ENCODE results near the gene PIEZO2.
"Not testable (repeated sequence)": the region's sequence is repeated elsewhere in the genome, so short reads cannot be mapped to it uniquely, and the experiment has no call there.

The PIEZO2 gene

DNA sequence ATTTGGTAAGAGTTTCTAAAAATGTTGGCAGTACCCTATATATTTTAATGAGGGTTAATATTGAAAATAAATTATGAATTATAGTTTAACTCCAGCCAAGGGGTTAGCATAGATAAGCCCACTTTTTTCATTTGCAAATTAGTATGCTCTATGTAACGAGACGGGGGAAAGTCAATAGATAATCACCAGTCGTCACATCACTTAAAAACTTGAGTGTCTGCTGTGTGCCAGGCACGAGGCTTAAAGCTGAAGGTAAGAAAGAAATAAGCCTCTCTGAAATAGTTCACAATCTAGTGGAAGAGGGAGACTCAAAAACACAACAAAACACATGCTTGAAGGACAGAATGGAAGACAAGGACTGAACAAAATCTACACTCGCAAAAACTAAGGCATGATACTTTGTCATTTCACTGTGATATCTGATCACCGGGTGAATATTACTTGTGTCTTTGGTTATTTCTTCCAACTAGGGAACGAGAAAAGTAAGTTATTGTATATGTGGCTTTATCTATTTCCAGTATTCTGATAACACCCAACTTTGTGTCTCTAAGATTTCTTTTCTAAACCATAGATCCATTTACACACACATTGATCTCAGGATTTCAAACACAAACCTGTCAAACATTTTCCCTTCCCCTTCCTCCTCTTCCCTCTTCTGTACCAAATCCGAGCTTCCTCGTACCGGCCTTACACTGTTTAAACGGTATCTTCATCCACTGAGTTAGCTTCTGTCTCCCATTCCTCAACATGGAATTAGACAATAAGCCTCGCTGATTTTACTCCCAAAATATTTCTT is 199.1 kb downstream of the PIEZO2 start:
- no peak for DNase-seq
- no peak overlapping the region for H3K27ac Mint-ChIP-seq
- peaks cover 11% of the 10 kb centered on the region for H3K9me3 Mint-ChIP-seq
- no peaks in the 10 kb centered on the region for H3K36me3 Mint-ChIP-seq
- no peaks in the 10 kb centered on the region for H3K27me3 Mint-ChIP-seq
- H3K4me1 Mint-ChIP-seq, result no peaks in the 10 kb centered on the region
- H3K4me3 Mint-ChIP-seq, result no peak overlapping the region
- CTCF ChIA-PET, result no interaction called here

- Mint-ChIP-seq H3K27ac (no peak overlapping the region), H3K36me3 (no peaks in the 10 kb centered on the region), H3K9me3 (peaks cover 14% of the 10 kb centered on the region), H3K4me3 (no peak overlapping the region), H3K27me3 (no peaks in the 10 kb centered on the region), H3K4me1 (no peaks in the 10 kb centered on the region)
- CTCF ChIA-PET, result no interaction called here
- DNase-seq, result no peak
These were observed 199.7 kb downstream of the PIEZO2 start for GRCh38 chr18:10949655-10950054.

DNA sequence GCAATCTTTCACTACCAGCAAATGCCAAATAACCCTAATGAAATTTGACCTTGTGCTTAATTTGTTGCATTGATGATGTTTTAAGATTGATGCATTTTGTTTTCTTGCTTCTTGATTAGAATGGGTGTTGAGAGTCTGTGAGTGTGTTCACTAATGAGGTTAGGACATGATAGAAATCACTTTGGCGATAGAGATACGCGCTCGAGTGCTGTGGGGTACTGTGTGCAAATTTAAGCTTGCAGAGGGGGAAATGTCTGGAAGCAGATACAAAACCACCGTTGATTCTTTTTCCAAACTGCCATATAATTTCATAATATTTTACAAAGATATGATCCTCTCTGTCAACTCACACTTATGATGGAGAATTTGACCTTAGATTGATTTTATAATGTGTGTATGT is 200.9 kb downstream of the PIEZO2 start:
- peaks cover 18% of the 10 kb centered on the region for H3K9me3 Mint-ChIP-seq
- no peak overlapping the region for H3K4me3 Mint-ChIP-seq
- no peak for DNase-seq
- no peaks in the 10 kb centered on the region for H3K36me3 Mint-ChIP-seq
- no peak overlapping the region for H3K27ac Mint-ChIP-seq
- H3K4me1 Mint-ChIP-seq, result no peaks in the 10 kb centered on the region
- H3K27me3 Mint-ChIP-seq, result no peaks in the 10 kb centered on the region
- CTCF ChIA-PET, result no interaction called here

DNA sequence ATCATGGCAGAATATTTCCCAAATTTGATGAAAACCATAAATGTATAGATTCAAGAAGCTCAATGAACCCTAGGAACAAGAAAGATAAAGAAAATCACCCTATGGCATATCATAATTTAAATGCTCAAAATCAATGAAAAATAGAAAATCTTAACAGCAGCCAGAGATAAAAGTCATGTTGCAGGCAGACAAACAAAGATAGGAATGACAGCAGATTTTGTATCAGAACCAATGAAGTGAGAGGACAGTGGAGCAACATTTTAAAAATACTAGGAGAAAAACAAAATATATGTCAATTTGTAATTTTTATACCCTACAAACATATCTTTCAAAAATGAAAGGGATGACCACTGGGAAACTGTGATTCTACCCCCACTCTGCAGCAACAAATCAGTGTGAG is 203.3 kb downstream of the PIEZO2 start:
- Mint-ChIP-seq H3K27me3 (no peaks in the 10 kb centered on the region), H3K27ac (no peak overlapping the region), H3K4me1 (no peaks in the 10 kb centered on the region), H3K36me3 (no peaks in the 10 kb centered on the region), H3K4me3 (no peak overlapping the region), H3K9me3 (peaks cover 26% of the 10 kb centered on the region)
- CTCF ChIA-PET, result no interaction called here
- no peak for DNase-seq

DNA sequence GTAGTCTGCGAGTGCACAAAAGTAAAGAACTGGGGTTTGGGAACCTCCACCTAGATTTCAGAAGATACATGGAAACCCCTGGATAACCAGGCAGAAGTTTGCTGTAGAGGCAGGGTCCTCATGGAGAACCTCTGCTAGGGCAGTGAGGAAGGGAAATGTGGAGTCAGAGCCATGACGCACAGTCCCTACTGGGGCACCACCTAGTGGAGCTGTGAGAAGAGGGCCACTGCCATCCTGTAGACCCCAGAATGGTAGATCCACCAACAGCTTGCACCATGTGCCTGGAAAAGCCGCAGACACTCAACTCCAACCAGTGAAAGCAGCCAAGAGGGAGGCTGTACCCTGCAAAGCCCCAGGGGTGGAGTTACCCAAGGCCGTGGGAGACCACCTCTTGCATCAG is 206.4 kb downstream of the PIEZO2 start:
- H3K4me3 Mint-ChIP-seq, result no peak overlapping the region
- CTCF ChIA-PET, result no interaction called here
- no peak overlapping the region for H3K27ac Mint-ChIP-seq
- H3K4me1 Mint-ChIP-seq, result no peaks in the 10 kb centered on the region
- peaks cover 26% of the 10 kb centered on the region for H3K9me3 Mint-ChIP-seq
- H3K36me3 Mint-ChIP-seq, result no peaks in the 10 kb centered on the region
- DNase-seq, result no peak
- no peaks in the 10 kb centered on the region for H3K27me3 Mint-ChIP-seq

GRCh38 chr18:10939822-10940221 is 209.5 kb downstream of the PIEZO2 start:
- CTCF ChIA-PET, result no interaction called here
- no peak overlapping the region for H3K4me3 Mint-ChIP-seq
- no peaks in the 10 kb centered on the region for H3K27me3 Mint-ChIP-seq
- DNase-seq, result no peak
- peaks cover 13% of the 10 kb centered on the region for H3K9me3 Mint-ChIP-seq
- no peaks in the 10 kb centered on the region for H3K4me1 Mint-ChIP-seq
- H3K27ac Mint-ChIP-seq, result no peak overlapping the region
- no peaks in the 10 kb centered on the region for H3K36me3 Mint-ChIP-seq

DNA sequence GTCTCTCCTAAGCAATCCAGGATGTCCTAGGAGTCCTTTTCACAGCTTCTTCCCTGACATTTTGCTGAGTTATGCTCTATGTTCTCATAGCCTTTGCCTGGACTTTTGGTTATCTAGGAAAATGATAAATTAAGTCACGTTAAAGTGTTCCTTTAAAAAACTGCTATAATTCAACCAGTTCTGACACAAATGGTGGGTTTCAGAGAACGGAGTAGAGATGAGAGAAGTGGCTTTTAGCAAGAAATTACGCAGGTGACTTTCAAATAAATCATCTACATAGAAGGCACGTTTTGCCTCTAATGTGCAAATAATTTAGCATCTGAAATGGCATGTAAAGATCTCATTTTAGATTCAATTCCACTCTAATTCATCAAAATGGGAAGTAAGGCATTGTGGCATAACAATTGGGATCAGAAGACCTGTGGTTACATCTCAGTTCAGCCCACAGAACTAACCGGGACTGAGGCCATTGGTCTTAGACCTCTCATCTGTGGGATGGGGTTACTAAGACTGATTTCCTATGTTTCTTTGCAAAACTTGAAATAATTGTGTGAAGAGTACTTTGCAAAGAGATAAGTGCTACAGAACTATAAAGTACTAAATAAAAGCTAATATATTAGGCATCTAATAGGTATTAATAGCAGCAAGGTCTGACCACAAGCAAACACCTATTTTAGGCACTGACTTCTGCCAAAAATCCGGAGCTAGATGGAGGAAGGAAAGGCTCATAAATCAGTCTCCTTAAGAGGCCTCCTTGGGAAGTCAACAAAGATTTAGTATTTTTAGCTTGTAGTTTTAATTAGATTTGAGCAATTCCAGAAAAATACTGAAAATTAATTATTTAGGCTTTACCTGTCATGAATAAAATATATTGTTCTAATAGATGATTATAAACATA is 211.4 kb downstream of the PIEZO2 start:
- DNase-seq, result no peak
- no peaks in the 10 kb centered on the region for H3K36me3 Mint-ChIP-seq
- H3K27ac Mint-ChIP-seq, result no peak overlapping the region
- CTCF ChIA-PET, result no interaction called here
- no peaks in the 10 kb centered on the region for H3K27me3 Mint-ChIP-seq
- no peaks in the 10 kb centered on the region for H3K4me1 Mint-ChIP-seq
- peaks cover 7% of the 10 kb centered on the region for H3K9me3 Mint-ChIP-seq
- H3K4me3 Mint-ChIP-seq, result no peak overlapping the region

DNA sequence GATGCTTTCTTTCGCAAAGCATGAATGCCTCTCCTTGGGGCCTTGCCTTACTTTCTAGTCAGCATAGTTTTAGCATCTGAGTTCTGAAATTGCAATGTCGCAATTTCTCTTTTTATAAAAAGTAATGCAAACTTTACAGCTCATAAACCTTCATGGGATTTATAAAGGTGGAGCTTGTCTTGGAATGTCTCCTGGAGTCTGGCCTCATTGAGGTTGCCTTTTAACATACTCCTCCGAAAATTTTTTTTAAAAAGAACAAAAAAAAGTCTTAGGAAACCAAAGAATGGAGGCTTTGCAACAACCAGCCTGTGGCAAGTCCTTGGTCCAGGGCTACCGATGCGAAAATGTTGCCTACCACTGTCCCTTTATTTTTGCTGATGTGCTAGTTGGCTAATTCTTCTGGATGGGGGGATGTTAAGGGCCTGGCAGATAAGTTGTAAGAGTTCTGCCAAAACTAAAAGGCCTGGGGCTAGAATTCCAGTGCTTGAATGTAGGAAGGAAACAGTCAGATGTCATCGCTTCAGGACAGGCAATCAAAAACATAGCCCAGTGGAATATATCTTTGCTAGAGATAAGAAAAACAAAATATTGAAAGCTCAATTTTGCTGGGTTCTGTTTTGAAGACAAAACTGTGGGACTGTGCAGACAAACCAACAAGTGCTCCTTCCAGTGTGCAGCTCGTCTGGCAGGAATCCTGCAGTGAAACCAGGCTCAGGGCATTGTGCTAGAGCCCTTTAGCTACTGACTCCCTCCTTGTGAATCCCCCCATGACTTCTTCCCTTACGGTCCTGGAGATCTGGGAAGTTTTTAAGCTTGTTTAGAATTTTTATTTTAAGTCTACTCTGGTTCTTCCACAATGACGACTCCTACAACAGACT is 213.0 kb downstream of the PIEZO2 start:
- H3K27ac Mint-ChIP-seq, result no peak overlapping the region
- H3K27me3 Mint-ChIP-seq, result no peaks in the 10 kb centered on the region
- H3K4me1 Mint-ChIP-seq, result no peaks in the 10 kb centered on the region
- no peaks in the 10 kb centered on the region for H3K9me3 Mint-ChIP-seq
- DNase-seq, result no peak
- H3K4me3 Mint-ChIP-seq, result no peak overlapping the region
- CTCF ChIA-PET, result no interaction called here
- H3K36me3 Mint-ChIP-seq, result no peaks in the 10 kb centered on the region

- Mint-ChIP-seq H3K4me3 (no peak overlapping the region), H3K9me3 (no peaks in the 10 kb centered on the region), H3K4me1 (no peaks in the 10 kb centered on the region), H3K27ac (no peak overlapping the region), H3K36me3 (no peaks in the 10 kb centered on the region), H3K27me3 (no peaks in the 10 kb centered on the region)
- DNase-seq, result no peak
- CTCF ChIA-PET, result no interaction called here
These were observed 213.8 kb downstream of the PIEZO2 start for GRCh38 chr18:10935588-10935987.

DNA sequence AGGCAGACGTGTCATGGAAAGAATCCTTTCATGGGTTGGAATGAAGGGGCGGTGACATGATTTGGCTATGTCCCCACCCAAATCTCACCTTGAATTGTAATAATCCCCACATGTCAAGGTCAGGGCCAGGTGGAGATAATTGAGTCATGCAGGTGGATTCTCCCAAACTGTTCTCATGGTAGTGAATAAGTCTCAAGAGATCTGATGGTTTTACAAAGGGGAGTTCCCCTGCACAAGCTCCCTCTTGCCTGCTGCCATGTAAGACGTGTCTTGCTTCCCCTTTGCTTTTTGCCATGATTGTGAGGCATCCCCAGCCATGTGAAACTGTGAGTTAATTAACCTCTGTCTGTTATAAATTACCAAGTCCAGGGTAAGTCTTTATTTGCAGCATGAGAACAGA is 215.7 kb downstream of the PIEZO2 start:
- H3K4me1 Mint-ChIP-seq, H3K36me3 Mint-ChIP-seq, H3K9me3 Mint-ChIP-seq, H3K27me3 Mint-ChIP-seq, CTCF ChIA-PET, H3K4me3 Mint-ChIP-seq, H3K27ac Mint-ChIP-seq, DNase-seq: not testable (repeated sequence)

DNA sequence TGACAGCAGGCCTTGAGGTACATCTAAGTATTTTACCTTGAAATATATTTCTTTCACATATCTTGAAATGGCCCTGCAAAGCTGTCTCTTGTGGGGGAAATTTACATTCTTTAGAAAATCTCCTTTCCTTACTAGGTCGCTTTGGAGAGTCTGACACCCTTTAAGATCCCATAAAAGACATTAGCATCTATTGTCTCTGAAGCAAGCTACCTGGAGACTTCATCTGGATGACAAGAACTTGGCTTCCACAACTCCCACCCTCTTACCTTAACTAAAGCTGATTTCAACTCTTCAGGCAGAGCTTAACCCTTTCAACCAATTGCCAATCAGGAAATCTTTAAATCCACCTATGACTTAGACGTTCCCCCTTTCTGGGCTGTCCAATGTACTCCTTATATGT is 219.3 kb downstream of the PIEZO2 start:
- Mint-ChIP-seq H3K27ac (no peak overlapping the region), H3K4me3 (no peak overlapping the region)
- CTCF ChIA-PET, result no interaction called here

GRCh38 chr18:10928772-10929373 is 220.5 kb downstream of the PIEZO2 start:
- no peak overlapping the region for H3K4me3 Mint-ChIP-seq
- H3K27ac Mint-ChIP-seq, result no peak overlapping the region
- H3K36me3 Mint-ChIP-seq, result no peaks in the 10 kb centered on the region
- CTCF ChIA-PET, result no interaction called here
- no peak for DNase-seq
- no peaks in the 10 kb centered on the region for H3K27me3 Mint-ChIP-seq
- H3K4me1 Mint-ChIP-seq, result no peaks in the 10 kb centered on the region
- H3K9me3 Mint-ChIP-seq, result no peaks in the 10 kb centered on the region

More for the DNA sequence above, 219.3 kb downstream of the PIEZO2 start:
- Mint-ChIP-seq H3K27me3 (no peaks in the 10 kb centered on the region), H3K36me3 (no peaks in the 10 kb centered on the region), H3K4me1 (no peaks in the 10 kb centered on the region), H3K9me3 (no peaks in the 10 kb centered on the region)
- no peak for DNase-seq

DNA sequence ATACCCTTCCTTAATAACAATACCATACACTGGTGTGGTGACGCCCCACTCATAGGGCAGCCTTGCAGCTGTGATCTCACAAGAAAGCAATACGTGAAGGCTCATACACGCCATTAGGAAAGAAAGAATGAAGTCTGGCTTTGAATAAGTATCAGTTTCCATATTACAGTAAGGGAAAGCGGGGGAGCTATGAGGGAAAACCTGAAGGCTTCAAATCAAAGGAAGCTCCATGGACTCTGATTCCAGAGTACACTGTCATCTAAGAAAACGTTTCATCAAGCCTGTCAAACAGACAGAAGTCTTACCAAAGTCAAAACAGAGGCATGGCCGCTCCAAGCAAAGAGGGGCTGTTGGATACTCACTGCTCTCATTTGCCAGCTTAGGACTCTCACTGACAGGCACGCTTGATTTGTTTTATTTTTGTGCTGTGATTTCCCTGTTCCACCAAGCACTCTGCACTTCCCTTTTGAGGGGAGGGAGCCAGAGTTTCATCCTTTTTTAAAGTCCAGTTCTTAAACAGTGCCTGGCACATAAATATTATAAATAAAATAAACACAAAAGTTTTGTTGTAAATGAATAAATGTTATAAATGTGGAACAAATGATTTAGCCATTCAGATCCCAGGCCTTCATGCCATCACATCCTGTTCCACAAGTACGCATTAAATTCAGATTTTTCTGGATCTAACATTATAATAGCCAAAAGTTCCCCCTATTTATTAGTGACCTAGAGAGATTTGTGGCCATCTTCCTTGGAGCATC is 221.2 kb downstream of the PIEZO2 start:
- Mint-ChIP-seq H3K9me3 (no peaks in the 10 kb centered on the region), H3K27me3 (no peaks in the 10 kb centered on the region), H3K4me1 (no peaks in the 10 kb centered on the region), H3K27ac (no peak overlapping the region), H3K4me3 (no peak overlapping the region), H3K36me3 (no peaks in the 10 kb centered on the region)
- no peak for DNase-seq
- CTCF ChIA-PET, result no interaction called here
